Pancreas (tissue), 10 donors: Measurements from ENCODE around the gene NPTX2. TPM values are rescaled to one million over a fixed set of nuclear protein-coding genes. Genes with fewer than 3 reads are reported as not detected.
A peak's percentile ranks its signal among the peaks of the same experiment; 100 is the strongest.

Experiments
- ATAC-seq, 4 donors: fragments of 200-7000 bp; cut with Tn5 transposase; one replicate each; pipeline versions ENCODE4 v1.8.0 to v1.9.1; 2020; ENCODE audit warnings: mild to moderate bottlenecking in 4 of 4, moderate library complexity in 4 of 4
- DNase-seq, 6 donors: peaks; one replicate each; pipeline ENCODE4 v3.0.0-alpha.2; 2020
- FAIRE-seq: peaks from 2 replicates; lab custom pipeline; 2012; peaks lifted over from hg19 to GRCh38; lab: Jason Lieb, UNC
- H3K27ac ChIP-seq, 4 donors: fragments of 200-600 bp; sonication (generic); 1 replicate in 3 of 4; 2 replicates in 1 of 4; pipeline versions ENCODE4 v1.5.0 to v1.8.0; 2020
- H3K27me3 ChIP-seq, 4 donors: fragments of 200-600 bp; one replicate each; pipeline ENCODE4 v1.8.0; 2021
- H3K36me3 ChIP-seq, 3 donors: fragments of 200-600 bp; sonication (generic) in 1 of 3; one replicate each; pipeline versions ENCODE4 v1.5.0 to v1.8.0; 2020 to 2021
- H3K4me1 ChIP-seq, 3 donors: fragments of 200-600 bp; one replicate each; pipeline ENCODE4 v1.8.0; 2021
- H3K4me3 ChIP-seq, 4 donors: fragments of 200-600 bp; sonication (generic) in 2 of 4; one replicate each; pipeline versions ENCODE4 v1.5.0 to v1.8.0; 2020 to 2021
- H3K9me3 ChIP-seq, 4 donors: fragments of 200-600 bp; one replicate each; pipeline ENCODE4 v1.8.0; 2021
- CTCF ChIP-seq, 4 donors: fragments of 200-600 bp; sonication (generic) in 3 of 4; IDR thresholded peaks; one replicate each; pipeline versions ENCODE4 v1.5.0 to v1.8.0; 2021; ENCODE audit warnings: antibody characterized with exemption in 4 of 4
- WGBS, 2 donors: extraction: QIAGEN DNeasy Blood & Tissue Kit; methylation state at CpG; one replicate each; pipeline ENCODE4 v1.1.7; 2013; 5-methylcytosine and 5-hydroxymethylcytosine counted together
- intact Hi-C, 3 donors: fragments of 100-400 bp; cut with DNase I; formaldehyde crosslinking; loops; one replicate each; pipeline versions ENCODE4 v1.11.1 to v1.14.2; 2022
- polyA plus RNA-seq, 2 donors: library from polyadenylated mRNA; stranded (reverse); fragments of 200-250 nt; gene quantifications; one replicate each; pipeline ENCODE4 v1.2.3, GENCODE V29; 2013
- total RNA-seq, 6 donors: library from RNA; stranded (reverse); fragmentation: NEBNext Ultra II Directional in 4 of 6; extraction: Animal tissue kit (Norgen Biotek cat#: 25700) in 4 of 6; gene quantifications; one replicate each; pipeline versions ENCODE4 v1.2.1 to v1.2.4, GENCODE V29; 2021 to 2023
- donor health status: healthy with polysubstance abuse.
- donor health status: DM: no; HTN: no; CAD: no; lungs with moderate emphysema.
- donor health status: DM: no; HTN: no; CAD: no.
- donor health status: control.
- donor health status: control.
- donor health status: Bipolar disorder and iron deficiency.
- donor health status: DM: yes; HTN: yes; CAD: no.
- donor health status: DM: no; HTN: no; CAD: no.
- donor health status: DM: no; HTN: no; CAD: no.
- donor health status: DM: yes; HTN: yes; CAD: no.

The NPTX2 gene
- total RNA-seq (10 to 100 TPM in 5 of 6 donors, 1 to 10 TPM in 1; 7.2 to 29.9 (median 17.2) TPM), polyA plus RNA-seq (10 to 100 TPM in 1 of 2 donors, 1 to 10 TPM in 1; 6.5 to 47.7 TPM)

GRCh38 chr7:98617051-98617959 is at the start of gene NPTX2:
Gene NPTX2 (plus strand): TSS chr7:98617285. CDS start chr7:98617462, 177 bp downstream.
- peak in 1 of 4 donors; percentile 39 for TF ChIP-seq CTCF (IDR thresholded peaks at IDR 0.05)
- intact Hi-C loops = no loop called here
- ATAC-seq (peak; percentile 67 to 84 (median 74)), DNase-seq (peak; percentile 70 to 95 (median 86)), FAIRE-seq (no peak)
- Histone ChIP-seq H3K27me3 (no peaks in the 10 kb centered on the region), H3K9me3 (no peaks in the 10 kb centered on the region), H3K4me3 (peak within 1 kb of the TSS in 3 of 4 donors; percentile 25 to 58 (median 46)), H3K27ac (peak within 1 kb of the TSS in 1 of 4 donors; percentile 1), H3K36me3 (no peaks in the 10 kb centered on the region), H3K4me1 (peaks cover 0 to 14% (median 10%) of the 10 kb centered on the region in 3 donors)
- WGBS, 2 donors = 2 to 3% methylated on average over 110 to 130 of the region's 130 CpGs

- FAIRE-seq = no peak
These were observed 49.1 kb upstream of the NPTX2 start for GRCh38 chr7:98567991-98568390.

GRCh38 chr7:98568891-98569290 is 48.2 kb upstream of the NPTX2 start:
- ATAC-seq (no peak), FAIRE-seq (no peak), DNase-seq (peak in 1 of 6 donors; percentile 32)
- intact Hi-C loops = no loop called here
- 51 to 54% methylated on average over 8 of the region's 8 CpGs for WGBS, 2 donors
- H3K36me3 ChIP-seq = no peaks in the 10 kb centered on the region
- H3K4me3 ChIP-seq = no peak overlapping the region
- no peaks in the 10 kb centered on the region for H3K9me3 ChIP-seq
- H3K27ac ChIP-seq = no peak overlapping the region
- H3K4me1 ChIP-seq = peaks cover 0 to 4% (median 0%) of the 10 kb centered on the region in 3 donors
- TF ChIP-seq CTCF (IDR thresholded peaks at IDR 0.05) = no peak
- H3K27me3 ChIP-seq = no peaks in the 10 kb centered on the region

More at GRCh38 chr7:98567991-98568390, 49.1 kb upstream of the NPTX2 start:
- no peaks in the 10 kb centered on the region for H3K36me3 ChIP-seq
- TF ChIP-seq CTCF (IDR thresholded peaks at IDR 0.05) = no peak
- ATAC-seq (no peak), DNase-seq (no peak)
- no peaks in the 10 kb centered on the region for H3K9me3 ChIP-seq
- H3K27ac ChIP-seq = no peak overlapping the region
- no peak overlapping the region for H3K4me3 ChIP-seq
- peaks cover 0 to 4% (median 0%) of the 10 kb centered on the region in 3 donors for H3K4me1 ChIP-seq
- intact Hi-C loops = no loop called here
- H3K27me3 ChIP-seq = no peaks in the 10 kb centered on the region
- WGBS, 2 donors = 81 to 84% methylated on average over 7 of the region's 7 CpGs

- ATAC-seq = peak; percentile 56 to 89 (median 72)
- 21 to 26% methylated on average over 22 of the region's 22 CpGs for WGBS, 2 donors
- Histone ChIP-seq H3K4me1 (peaks cover 0 to 4% (median 0%) of the 10 kb centered on the region in 3 donors), H3K27me3 (no peaks in the 10 kb centered on the region), H3K4me3 (no peak overlapping the region), H3K27ac (peak overlapping the region in 1 of 4 donors; percentile 22), H3K9me3 (no peaks in the 10 kb centered on the region), H3K36me3 (no peaks in the 10 kb centered on the region)
- TF ChIP-seq CTCF (IDR thresholded peaks at IDR 0.05) = no peak
- peak in 3 of 6 donors; percentile 33 to 56 (median 55) for DNase-seq
- intact Hi-C loops = no loop called here
- no peak for FAIRE-seq
These were observed 47.3 kb upstream of the NPTX2 start for GRCh38 chr7:98569691-98570337.
